Bone marrow (tissue), 2 donors: ENCODE data around the gene CRYBG1.
A peak's percentile ranks its signal among the peaks of the same experiment; 100 is the strongest.

ENCODE experiments used
- DNase-seq, 2 donors: peaks; one replicate each; lab custom pipeline; 2025; lab: John Stamatoyannopoulos, UW

CRYBG1 gene

GRCh38 chr6:106522562-106523250 is 162.2 kb downstream of the CRYBG1 start:
- DNase-seq, result no peak

- DNase-seq, result no peak
Observed at GRCh38 chr6:106525107-106525881, 164.8 kb downstream of the CRYBG1 start.

GRCh38 chr6:106525882-106526275 is 165.4 kb downstream of the CRYBG1 start:
- no peak for DNase-seq

GRCh38 chr6:106527117-106527516 is 166.6 kb downstream of the CRYBG1 start:
- no peak for DNase-seq

- no peak for DNase-seq
Observed at GRCh38 chr6:106527979-106528378, 167.5 kb downstream of the CRYBG1 start.

- DNase-seq, result no peak
Observed at GRCh38 chr6:106528521-106528920, 168.0 kb downstream of the CRYBG1 start.

- DNase-seq, result no peak
Observed at GRCh38 chr6:106529438-106529837, 168.9 kb downstream of the CRYBG1 start.

- no peak for DNase-seq
Observed at GRCh38 chr6:106530026-106530425, 169.5 kb downstream of the CRYBG1 start.

- no peak for DNase-seq
Observed at GRCh38 chr6:106530502-106530901, 170.0 kb downstream of the CRYBG1 start.

- DNase-seq, result no peak
Observed at GRCh38 chr6:106533054-106533453, 172.5 kb downstream of the CRYBG1 start.

- DNase-seq, result no peak
Observed at GRCh38 chr6:106534004-106534403, 173.5 kb downstream of the CRYBG1 start.

GRCh38 chr6:106534564-106534982 is 174.1 kb downstream of the CRYBG1 start:
- peak in 1 of 2 donors; percentile 34 for DNase-seq

GRCh38 chr6:106535012-106535411 is 174.5 kb downstream of the CRYBG1 start:
- DNase-seq, result no peak

- DNase-seq, result no peak
Observed at GRCh38 chr6:106536357-106536756, 175.8 kb downstream of the CRYBG1 start.

GRCh38 chr6:106536851-106537250 is 176.3 kb downstream of the CRYBG1 start:
- DNase-seq, result no peak

- no peak for DNase-seq
Observed at GRCh38 chr6:106537662-106538061, 177.1 kb downstream of the CRYBG1 start.

- no peak for DNase-seq
Observed at GRCh38 chr6:106538145-106538544, 177.6 kb downstream of the CRYBG1 start.

- peak in 1 of 2 donors; percentile 59 for DNase-seq
Observed at GRCh38 chr6:106539936-106540335, 179.4 kb downstream of the CRYBG1 start.

- no peak for DNase-seq
Observed at GRCh38 chr6:106540432-106540831, 179.9 kb downstream of the CRYBG1 start.

GRCh38 chr6:106540907-106541306 is 180.4 kb downstream of the CRYBG1 start:
- no peak for DNase-seq

- DNase-seq, result no peak
Observed at GRCh38 chr6:106546261-106546690, 185.8 kb downstream of the CRYBG1 start.

GRCh38 chr6:106546691-106547414 is 186.3 kb downstream of the CRYBG1 start:
- peak in 1 of 2 donors; percentile 89 for DNase-seq
